Muscle of leg (tissue), 11 donors: ENCODE results near the gene NEDD1. TPM values are rescaled to one million over a fixed set of nuclear protein-coding genes. Genes with fewer than 3 reads are reported as not detected.
A peak's percentile ranks its signal among the peaks of the same experiment; 100 is the strongest.

Experiments used
- DNase-seq: peaks from one replicate; pipeline ENCODE4 v3.0.0; 2013
- H3K27ac ChIP-seq: one replicate; pipeline ENCODE4 v1.5.1; 2013; ENCODE audit warnings: mild to moderate bottlenecking, low read length, control low read depth
- H3K27me3 ChIP-seq: one replicate; pipeline ENCODE4 v1.6.1; 2013; ENCODE audit warnings: low read length; ENCODE audit not compliant: control insufficient read depth, insufficient read depth
- H3K36me3 ChIP-seq: one replicate; pipeline ENCODE4 v1.6.1; 2013; ENCODE audit warnings: low read length; ENCODE audit not compliant: control insufficient read depth, insufficient read depth
- H3K4me1 ChIP-seq: one replicate; pipeline ENCODE4 v1.6.1; 2013; ENCODE audit warnings: low read length; ENCODE audit not compliant: control insufficient read depth, insufficient read depth
- H3K4me3 ChIP-seq: one replicate; pipeline ENCODE4 v1.5.1; 2013; ENCODE audit warnings: low read length, control low read depth
- H3K9me3 ChIP-seq: replicated peaks from 2 replicates; pipeline ENCODE4 v1.6.1; 2013; ENCODE audit warnings: low read depth, low read length; ENCODE audit not compliant: control insufficient read depth
- WGBS: methylation state at CpG from one replicate; pipeline ENCODE4 v1.1.5; 2013; ENCODE audit warnings: missing lambda C conversion rate; ENCODE audit not compliant: insufficient coverage; 5-methylcytosine and 5-hydroxymethylcytosine counted together
- polyA plus RNA-seq, 8 donors: library from polyadenylated mRNA; unstranded; fragments of 120-200 nt; gene quantifications; one replicate each; pipeline versions ENCODE4 v1.2.1 to v1.2.3, GENCODE V29; 2013; ENCODE audit warnings: inconsistent platforms in 1 of 8, low replicate concordance in 1 of 8; ENCODE audit not compliant: insufficient read length in 8 of 8, insufficient read depth in 1 of 8
- total RNA-seq: library from RNA; stranded (reverse); fragments of 120-200 nt; gene quantifications from one replicate; pipeline ENCODE4 v1.2.4, GENCODE V29; 2013

The NEDD1 gene
- total and polyA plus RNA-seq, 9 donors, result 14.6 to 26.5 (median 18.9) TPM

DNA sequence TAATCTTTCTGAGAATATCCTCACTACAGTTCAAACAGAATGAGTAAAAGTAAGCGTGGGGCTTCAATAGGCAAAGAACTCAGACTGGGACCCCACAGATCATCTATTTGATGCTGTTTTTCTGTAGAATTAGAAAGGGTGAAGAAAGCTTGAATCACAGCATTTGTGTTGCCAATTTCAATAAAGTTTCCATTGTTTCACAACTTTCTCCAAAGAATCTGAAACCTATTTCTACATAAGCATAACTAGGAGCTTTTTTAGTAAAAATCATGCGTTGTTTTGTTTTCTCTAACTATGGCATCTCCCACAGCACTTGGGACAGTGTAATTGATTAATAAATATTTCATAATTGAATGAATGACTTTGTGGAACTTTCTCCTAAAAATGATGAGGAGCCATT is 16.7 kb upstream of the NEDD1 start:
- WGBS, result no CpG with 5 or more reads among the region's 2 CpGs

DNA sequence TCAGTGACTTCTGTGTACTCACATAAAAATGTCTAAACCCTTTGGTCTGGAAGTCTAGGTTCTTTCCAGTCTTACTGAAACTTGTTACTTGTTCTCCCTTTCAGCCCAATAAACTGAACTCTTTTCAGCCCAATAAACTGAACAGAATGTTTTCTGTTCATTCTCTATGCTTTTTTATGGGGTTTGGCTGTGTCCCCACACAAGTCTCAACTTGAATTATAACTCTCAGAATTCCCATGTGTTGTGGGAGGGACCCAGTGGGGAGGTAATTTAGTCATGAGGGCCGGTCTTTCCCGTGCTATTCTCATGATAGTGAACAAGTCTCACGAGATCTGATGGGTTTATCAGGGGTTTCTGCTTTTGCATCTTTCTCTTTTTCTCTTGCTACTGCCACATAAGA is 15.0 kb upstream of the NEDD1 start:
- H3K36me3 ChIP-seq, result no peaks in the 10 kb centered on the region
- no peak overlapping the region for H3K27ac ChIP-seq
- WGBS, result no CpG with 5 or more reads among the region's 3 CpGs
- H3K27me3 ChIP-seq, result no peaks in the 10 kb centered on the region
- no peaks in the 10 kb centered on the region for H3K9me3 ChIP-seq
- DNase-seq, result no peak
- H3K4me3 ChIP-seq, result no peak overlapping the region
- peaks cover 3% of the 10 kb centered on the region for H3K4me1 ChIP-seq

More for the DNA sequence above, 16.7 kb upstream of the NEDD1 start:
- no peak for DNase-seq
- Histone ChIP-seq H3K27ac (no peak overlapping the region), H3K9me3 (no peaks in the 10 kb centered on the region), H3K4me1 (peaks cover 4% of the 10 kb centered on the region), H3K4me3 (no peak overlapping the region), H3K36me3 (no peaks in the 10 kb centered on the region), H3K27me3 (no peaks in the 10 kb centered on the region)

DNA sequence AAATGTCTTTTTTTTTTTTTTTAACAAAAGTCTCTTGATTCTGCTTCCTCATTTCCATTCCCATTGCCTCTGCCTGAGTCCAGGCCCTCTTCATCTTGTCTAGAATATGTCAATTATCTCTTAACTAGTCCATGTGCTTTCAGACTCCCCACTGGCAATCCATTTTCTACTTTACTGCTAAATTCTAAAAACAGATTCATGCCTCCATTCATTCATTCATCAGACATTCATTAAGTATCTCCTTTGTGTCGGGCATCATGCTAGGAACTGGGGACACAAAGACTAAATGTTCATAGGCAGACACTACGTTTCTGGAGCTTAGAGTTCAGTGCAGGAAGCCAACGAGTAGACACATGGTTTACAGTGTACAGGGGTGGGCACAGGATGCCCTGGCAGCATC is 9.6 kb upstream of the NEDD1 start:
- WGBS, result 60% methylated on average over 2 of the region's 3 CpGs
- no peak overlapping the region for H3K27ac ChIP-seq
- no peaks in the 10 kb centered on the region for H3K9me3 ChIP-seq
- no peak overlapping the region for H3K4me3 ChIP-seq
- no peak for DNase-seq
- no peaks in the 10 kb centered on the region for H3K27me3 ChIP-seq
- H3K36me3 ChIP-seq, result no peaks in the 10 kb centered on the region
- H3K4me1 ChIP-seq, result no peaks in the 10 kb centered on the region

- Histone ChIP-seq H3K27me3 (no peaks in the 10 kb centered on the region), H3K36me3 (no peaks in the 10 kb centered on the region), H3K4me3 (no peak overlapping the region), H3K4me1 (no peaks in the 10 kb centered on the region), H3K27ac (no peak overlapping the region), H3K9me3 (no peaks in the 10 kb centered on the region)
- DNase-seq, result no peak
Measured at GRCh38 chr12:96901175-96901574, 5.9 kb upstream of the NEDD1 start.

DNA sequence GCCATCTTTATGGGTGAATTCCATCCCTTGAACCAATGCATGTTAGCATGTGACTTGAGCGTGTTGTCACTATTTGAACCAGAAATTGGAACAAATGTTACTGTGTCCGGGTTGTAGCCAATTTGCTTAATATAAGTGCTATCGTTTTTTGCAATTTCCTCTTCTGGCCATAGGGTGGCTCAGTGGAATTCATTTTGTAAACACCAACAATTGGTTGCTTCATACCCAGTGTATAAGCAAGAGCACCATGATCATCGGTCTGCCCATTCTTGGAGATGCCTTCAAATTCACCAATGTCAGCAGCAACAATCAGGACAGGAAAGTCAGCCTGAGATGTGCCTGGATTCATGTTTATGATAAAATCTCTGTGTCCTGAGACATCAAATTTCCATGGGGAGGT is 5.0 kb upstream of the NEDD1 start:
- Histone ChIP-seq H3K36me3 (no peaks in the 10 kb centered on the region), H3K4me1 (no peaks in the 10 kb centered on the region), H3K9me3 (no peaks in the 10 kb centered on the region), H3K27me3 (no peaks in the 10 kb centered on the region), H3K4me3 (no peak overlapping the region), H3K27ac (no peak overlapping the region)
- WGBS, result 76% methylated on average over 3 of the region's 4 CpGs
- no peak for DNase-seq

DNA sequence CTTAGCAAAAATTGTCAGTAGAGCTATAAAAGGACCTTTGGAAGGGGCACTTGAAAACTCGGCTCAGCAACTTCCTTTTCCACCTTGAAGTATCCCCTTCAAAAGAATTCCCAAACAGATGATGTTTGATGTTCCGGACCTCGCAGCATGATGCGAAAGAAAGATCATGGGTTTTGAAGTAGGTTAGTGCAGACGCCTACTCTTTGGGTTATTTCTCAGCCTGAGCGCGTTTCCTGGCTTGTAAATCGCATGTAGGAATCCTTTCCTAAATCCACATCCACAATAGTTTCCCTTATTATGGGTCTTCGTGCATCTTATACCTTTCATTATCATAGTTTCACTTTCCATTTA is 584 bp upstream of the NEDD1 start:
- no peak for DNase-seq
- Histone ChIP-seq H3K4me3 (peak overlapping the region; percentile 95), H3K27ac (peak overlapping the region; percentile 96), H3K36me3 (no peaks in the 10 kb centered on the region), H3K4me1 (peaks cover 6% of the 10 kb centered on the region), H3K27me3 (no peaks in the 10 kb centered on the region), H3K9me3 (no peaks in the 10 kb centered on the region)
- WGBS, result 12% methylated on average over 4 of the region's 9 CpGs

GRCh38 chr12:96907671-96908422 is 790 bp downstream of the NEDD1 start:
- peak; percentile 45 for DNase-seq
- Histone ChIP-seq H3K9me3 (no peaks in the 10 kb centered on the region), H3K27ac (peak overlapping the region; percentile 96), H3K4me3 (peak overlapping the region; percentile 95), H3K36me3 (no peaks in the 10 kb centered on the region), H3K27me3 (no peaks in the 10 kb centered on the region), H3K4me1 (peaks cover 6% of the 10 kb centered on the region)
- WGBS, result 0% methylated on average over 14 of the region's 23 CpGs

GRCh38 chr12:96908423-96908675 is 1.3 kb downstream of the NEDD1 start:
- H3K9me3 ChIP-seq, result no peaks in the 10 kb centered on the region
- no peaks in the 10 kb centered on the region for H3K36me3 ChIP-seq
- peak overlapping the region; percentile 95 for H3K4me3 ChIP-seq
- no peak for DNase-seq
- no CpG with 5 or more reads among the region's 3 CpGs for WGBS
- no peaks in the 10 kb centered on the region for H3K27me3 ChIP-seq
- peaks cover 6% of the 10 kb centered on the region for H3K4me1 ChIP-seq
- no peak overlapping the region for H3K27ac ChIP-seq

DNA sequence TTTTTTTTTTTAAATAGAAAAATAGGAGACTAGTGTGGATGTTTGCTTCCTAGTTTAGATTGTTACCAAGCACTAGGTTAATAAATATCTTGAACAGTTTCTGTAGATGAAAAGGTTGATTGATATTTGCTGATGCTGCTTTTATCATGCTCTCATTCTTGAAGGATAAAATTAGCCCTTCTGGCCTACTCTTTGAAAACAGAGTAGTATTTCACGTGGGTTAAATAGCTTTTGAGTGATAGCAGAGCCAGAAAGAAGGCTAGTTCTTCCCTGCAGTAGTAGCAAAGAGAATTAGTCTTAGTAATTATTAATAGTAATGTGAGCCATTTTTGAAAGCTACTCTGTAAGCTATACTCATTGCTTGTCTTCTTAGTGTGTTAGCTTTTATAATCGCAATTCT is 5.2 kb downstream of the NEDD1 start:
- Histone ChIP-seq H3K9me3 (no peaks in the 10 kb centered on the region), H3K36me3 (no peaks in the 10 kb centered on the region), H3K4me1 (peaks cover 6% of the 10 kb centered on the region), H3K4me3 (no peak overlapping the region), H3K27me3 (no peaks in the 10 kb centered on the region), H3K27ac (no peak overlapping the region)
- no peak for DNase-seq
- WGBS, result no CpG with 5 or more reads among the region's 2 CpGs

DNA sequence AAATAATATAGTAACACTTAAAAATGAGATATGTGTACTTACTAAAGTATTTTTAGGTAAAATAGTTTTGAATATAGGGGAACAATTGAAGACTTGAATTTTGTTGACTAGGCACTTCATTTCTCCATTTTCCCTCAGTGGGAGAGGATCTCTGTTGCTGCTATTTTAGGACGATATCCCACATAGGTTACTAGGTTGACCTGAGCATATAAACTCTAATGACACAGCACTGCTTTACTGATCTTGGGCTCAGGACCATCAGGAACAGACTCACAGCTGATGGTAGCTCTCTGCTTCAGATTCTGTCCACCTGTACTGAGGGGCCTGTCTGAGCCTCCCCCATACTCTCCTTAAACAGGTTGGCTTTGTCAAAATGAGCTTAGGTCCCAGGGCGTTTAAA is 5.9 kb downstream of the NEDD1 start:
- Histone ChIP-seq H3K9me3 (no peaks in the 10 kb centered on the region), H3K4me3 (no peak overlapping the region), H3K27ac (no peak overlapping the region), H3K4me1 (peaks cover 6% of the 10 kb centered on the region), H3K36me3 (no peaks in the 10 kb centered on the region), H3K27me3 (no peaks in the 10 kb centered on the region)
- no peak for DNase-seq
- WGBS, result 100% methylated on average over 1 of the region's 2 CpGs
